Inferior parietal cortex (tissue), 1 donor: ENCODE results near the gene TSPAN14.

Experiments
- DNase-seq: peaks from one replicate; pipeline ENCODE4 v3.0.0-alpha.2; 2016; ENCODE audit errors: extremely low spot score

The TSPAN14 gene

DNA sequence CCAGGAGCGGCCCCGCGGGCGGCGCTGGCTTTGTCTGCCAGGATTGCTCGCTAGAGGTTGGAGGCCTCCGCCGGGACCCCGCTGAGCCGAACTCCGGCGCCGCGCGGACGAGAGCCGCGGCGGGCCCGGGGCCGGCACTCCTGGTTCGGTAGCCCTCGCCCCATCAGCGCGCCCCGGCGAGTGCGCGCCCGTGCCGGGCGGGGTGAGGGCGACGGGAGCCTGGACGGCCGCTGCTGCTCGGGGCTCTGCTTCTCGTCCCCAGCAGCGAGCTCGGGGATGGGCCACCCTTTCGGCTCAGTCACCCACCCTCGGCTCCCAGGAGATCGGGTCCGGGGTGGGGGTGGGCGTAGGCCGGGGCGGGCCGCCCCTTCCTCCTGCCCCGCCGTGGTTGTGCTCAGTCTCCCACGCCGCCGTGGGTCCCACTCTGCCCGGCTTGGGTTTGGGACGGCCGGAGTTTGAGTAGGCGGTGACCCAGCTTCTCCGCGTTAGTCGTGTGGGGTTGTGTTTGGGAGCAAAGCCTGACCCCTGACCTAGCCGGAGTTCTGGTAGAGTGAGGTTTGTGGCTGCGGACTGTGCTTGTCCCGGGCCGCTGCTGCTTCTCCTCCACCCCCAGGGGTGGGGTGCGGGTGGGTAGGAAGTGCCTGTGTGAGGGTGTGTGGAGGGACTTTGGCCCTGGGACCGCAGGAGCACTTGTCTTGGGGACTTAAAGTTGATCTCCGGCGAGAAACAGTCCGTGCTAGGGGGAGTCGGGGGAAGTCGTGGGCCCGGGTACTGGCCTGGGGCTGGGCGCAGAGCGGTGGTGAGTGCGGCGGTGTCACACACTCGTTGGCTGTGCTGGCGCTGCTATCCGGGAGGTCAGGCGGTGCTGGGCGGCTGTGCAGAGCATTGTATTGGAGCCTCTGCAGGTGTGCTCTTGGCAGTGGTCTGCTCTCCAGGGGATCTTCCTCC lies 677 bp downstream of the TSPAN14 start:
- DNase-seq: no peak

DNA sequence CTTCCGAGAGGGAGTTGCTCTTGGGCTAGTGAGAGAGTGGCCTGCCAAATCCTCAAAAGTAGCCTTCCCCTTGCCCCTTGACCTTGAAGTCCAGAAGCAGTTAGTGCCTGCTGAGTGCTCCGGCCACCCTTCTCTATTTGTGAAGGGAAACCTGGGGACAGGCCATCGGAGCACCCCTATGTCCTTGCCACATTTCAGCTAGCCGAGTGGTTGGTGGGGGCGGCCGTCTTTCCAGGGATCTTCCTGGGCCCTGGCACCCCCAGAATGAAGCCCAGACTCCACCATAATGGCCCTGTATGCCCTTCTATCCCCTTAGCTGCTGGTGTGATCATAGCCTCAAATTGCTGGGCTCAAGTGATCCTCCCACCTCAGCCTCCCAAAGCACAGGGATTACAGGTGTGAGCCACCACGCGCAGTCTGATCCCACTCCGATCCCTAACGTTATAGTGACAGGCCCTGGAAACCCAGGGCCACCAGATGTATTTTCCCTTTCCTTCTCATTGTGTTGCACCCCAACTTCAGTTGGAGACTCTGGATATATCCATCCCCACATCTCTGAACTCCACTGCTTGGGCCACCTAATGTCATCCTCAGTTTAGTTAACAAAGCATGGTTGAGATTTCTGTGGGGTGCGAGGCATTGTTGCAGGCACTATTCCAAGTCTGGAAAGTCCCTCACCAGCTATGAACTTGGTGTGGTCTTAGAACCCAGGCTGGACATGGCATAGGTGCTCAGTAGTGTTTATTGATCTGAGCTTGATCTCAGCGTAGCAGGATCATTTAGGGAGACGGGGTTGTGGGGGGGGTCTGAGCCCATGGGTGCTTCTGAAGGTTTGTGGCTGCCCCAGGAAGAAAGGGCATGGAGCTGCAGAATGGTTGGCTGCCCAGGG lies 1.6 kb downstream of the TSPAN14 start:
- DNase-seq: no peak

DNA sequence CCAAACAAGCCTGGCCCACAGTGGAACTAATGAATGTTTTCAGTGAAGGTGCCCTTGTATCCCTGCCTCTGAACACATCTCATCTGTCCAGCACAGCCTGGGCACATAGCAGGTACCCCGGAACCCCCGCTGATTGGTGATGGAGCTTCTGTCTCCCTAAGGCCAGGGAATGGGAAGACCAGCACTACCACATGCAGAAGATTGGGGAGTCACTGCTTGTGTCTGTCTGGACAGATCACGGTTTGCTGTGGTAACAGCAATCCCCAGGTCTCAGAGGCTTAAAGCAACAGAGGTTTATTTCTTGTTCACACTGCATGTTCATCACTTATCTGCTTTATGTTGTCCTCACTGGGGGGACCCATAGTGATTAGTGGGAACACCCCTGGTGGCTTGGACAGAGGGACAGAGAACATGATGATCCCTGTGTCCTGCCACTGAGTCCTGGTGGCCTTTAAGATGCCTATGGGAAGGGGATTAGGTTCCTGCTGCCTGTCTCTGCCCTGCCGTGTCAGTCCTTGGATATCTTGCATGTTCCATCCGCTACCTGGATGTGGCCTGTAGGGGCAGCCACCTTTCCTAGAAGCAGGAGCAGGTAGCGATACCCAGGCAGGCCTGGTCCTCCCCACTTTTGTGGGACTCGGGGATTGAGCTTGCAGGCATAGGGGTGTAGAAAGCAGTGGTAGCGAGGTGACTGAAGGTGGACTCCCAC lies 3.6 kb downstream of the TSPAN14 start:
- no peak for DNase-seq

DNA sequence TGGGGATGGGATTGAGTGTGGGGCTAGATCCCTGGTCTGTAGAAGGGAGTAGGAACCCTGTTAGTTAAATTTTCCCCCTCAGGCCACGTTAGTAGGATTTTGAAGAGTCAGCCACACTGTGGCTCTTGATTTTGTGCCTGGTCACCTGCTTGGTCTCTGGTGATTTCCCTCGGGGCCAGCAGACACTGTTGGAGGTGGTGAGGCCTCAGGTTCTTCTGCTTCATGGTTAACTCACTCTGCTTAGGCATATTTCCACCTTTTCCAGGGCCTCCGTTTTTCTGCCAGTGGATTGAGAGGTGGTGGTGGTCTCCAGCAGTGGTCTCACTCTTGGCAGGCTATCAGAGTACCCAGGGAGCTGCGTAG lies 4.1 kb downstream of the TSPAN14 start:
- DNase-seq: no peak

DNA sequence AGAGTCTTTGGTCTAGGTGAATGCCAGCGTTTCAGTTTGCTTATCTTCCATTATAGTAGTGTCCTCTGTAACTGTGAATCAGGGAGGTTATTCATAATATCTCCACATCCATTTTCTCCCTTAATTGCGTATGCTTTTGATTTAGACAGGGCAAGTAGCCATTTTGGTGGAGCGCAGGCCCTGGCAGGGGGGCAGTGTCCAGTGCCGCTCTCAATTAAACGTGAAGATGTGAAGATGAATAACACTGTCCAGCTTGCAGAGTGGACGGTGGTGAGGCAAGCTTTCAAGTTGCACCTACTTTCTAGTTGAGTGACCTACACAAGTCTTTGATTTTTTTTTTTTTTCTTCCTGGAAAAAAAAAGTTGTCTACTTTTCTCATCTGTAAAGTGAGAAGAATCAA lies 4.5 kb downstream of the TSPAN14 start:
- no peak for DNase-seq

DNA sequence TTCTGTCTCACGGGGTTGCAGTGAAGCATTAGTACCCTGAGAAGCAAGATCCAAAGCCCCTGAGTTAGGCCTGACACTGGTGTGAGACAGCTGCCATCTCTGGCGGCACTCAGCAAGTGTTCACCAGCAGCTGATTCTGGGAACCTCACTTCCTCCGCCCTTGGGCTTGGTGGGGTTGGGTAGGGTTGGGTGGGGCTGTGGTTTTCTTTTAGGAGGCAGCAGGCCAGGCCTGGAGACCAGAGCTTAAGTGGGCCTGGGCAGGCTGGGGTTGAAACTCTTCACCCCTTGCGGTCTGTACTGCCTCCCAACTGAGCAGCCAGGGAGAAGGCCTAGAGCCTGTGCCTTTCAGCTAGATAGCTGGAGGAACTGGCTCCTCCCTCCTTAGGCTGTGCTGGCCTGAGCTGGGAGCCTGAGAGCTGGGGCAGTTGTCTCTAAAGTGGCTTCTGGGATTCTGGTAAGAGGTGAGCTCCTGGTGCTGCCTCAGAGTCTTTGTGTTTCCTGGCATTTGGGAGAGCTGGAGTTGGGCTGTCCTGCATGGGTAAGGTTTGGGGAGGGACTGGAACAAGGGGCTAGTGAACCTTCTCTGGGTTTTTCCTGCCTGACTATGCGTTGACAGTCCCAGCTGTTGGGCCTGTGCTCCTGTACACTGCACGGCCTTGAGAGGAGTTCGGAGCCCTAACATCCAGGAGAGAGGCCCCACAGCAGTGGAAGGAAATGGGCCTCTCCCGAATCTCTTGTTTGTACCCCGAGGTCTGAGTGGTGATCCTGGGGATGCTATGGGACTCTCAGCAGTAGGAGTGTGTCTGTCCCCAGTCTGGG lies 5.1 kb downstream of the TSPAN14 start:
- DNase-seq: no peak

DNA sequence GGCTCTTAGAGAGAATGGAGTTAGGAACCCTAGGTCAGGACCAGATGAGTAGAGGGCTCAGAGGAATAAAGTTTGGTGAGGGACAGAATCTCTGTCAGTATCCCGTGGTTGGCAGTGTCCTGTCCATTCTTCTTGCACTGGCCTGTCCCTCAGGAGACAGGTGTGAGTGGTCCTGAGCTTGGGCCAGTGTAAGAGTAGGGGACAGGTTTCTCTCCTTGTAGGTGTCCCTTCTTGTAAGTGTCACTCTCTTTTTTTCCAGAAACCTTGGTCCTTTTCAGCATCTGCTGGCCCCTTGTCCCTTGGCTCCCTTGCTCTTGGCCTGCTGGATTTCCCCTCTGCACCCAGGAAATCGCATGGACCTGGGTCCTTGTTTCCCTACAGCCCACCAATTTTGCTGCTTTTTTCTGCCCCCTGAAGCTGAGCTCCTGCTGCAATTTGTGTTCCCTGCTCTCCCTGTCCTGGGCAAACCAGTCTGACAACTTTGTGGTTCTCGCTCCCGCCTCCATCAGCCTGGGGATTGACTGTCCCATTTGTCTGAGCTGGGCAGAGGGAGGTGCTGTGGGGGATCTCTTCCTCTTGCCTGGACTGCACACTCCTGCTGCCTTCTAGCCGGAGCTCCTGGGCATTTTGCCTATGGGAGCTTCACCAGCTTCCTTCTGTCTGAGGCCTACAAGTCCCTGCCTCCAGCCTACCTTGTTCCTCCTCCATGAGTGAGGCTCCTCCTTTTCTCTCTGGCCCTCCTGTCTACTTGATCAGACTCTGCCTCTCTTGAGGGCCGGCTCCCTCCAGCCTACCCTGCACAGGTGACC lies 6.5 kb downstream of the TSPAN14 start:
- DNase-seq: no peak

DNA sequence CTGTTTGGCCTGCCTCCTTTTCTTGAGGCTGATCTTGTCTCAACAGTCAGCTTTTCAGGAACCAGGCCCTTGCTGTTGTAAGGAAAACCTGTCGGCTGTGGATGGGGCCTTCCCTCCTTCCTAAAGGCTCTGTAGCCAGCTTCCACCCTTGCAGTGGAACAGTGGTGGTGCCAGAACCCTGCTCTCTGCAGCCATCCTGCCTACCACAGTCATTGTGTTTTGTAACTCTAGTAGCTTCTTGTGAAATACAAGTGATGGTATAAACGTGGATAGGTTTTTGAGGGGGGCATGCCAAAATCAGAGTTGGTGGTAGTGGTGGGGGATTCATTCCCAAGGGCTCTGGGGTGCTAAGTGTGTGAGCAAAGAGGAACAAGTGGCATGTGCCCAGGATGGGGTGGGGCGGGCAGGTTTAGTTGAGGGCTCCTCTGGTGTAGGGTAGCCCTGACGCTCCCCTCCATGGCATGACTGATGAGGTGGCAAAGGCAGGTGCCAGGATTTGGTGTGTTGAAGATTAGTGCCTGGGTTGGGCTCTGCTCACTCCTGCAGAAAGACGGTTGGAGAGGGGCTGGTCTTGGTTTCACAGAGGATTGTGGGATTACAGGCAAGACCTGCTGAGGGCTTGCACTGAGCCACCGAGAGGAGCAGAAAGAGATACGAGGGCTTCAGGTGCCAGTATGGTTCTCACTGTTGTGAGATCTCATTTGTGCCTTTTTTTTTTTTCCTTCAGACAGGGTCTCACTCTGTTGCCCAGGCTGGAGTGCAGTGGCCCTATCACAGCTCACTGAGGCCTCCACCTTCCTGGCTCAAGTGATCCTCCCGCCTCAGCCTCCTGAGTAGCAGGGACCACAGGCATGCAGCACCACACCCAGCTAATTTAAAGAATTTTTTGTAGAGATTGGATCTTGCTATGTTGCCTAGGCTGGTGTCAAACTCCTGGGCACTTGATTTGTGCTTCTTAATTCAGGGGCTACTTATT lies 7.4 kb downstream of the TSPAN14 start:
- no peak for DNase-seq

DNA sequence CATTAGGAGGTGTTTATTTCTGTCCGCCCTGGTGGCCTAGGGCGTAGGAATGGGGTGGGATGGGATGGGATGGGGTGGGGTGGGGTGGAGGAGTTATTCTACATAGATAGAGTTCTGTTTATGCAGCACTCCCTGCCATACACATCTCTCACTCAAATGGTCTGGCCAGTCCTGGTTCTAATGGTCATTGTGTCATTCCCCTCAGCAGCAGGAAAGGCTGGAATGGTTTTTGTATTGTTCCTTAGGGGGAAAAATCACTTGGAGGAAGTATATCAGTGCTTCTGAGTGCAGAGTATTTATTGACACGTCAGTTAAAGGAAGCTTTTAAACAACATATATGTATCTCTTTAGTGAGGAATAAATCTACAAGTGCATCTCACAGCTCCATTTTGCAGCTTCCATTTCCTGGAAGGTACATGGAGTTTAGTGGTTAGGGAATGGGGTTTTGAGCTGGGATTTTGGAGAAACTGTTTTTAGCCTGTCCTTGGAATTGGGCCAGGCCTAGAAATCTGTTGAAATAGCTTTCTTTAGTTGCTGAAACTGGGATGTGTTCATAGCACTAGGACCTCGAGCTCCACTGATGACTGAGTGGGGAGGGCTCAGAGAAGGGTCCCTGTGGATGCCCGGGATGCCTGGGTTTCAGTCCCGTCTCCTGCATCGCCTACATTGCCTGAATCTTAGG lies 8.3 kb downstream of the TSPAN14 start:
- DNase-seq: peak; percentile 71

DNA sequence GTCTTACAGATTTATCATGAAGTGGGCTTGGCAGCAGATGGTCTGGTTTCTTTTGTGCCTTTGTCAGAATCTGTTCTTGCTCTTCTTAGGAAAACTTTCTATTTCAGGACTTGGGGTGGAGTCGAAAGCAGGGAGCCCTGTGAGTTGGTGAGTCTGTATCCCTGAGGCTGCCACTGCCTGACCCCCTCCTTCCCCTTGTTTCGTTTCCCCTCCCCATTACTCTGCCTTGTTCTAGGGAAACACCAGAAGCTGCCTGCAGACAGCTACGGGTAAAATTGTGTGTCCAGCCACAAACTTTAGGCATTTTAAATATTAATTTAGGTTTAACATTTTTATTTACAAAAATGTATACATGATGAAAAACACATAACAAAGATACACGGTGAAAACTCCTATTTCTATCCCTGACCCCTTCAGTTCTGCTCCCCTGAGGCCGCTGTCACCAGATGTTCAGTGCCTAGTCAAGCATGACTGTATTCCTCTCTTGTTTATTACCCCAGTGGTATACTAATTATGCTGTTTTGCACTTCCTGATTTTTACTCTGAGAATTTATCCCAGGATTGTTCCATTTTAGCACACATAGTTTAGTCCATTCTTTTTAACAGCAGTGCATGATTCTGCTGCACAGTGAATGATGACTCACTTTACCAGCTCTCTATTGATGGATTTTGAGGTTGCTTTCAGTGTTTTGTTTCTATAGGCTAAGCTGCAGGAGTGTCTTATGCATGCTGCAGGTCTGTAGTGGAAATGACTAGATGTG lies 9.1 kb downstream of the TSPAN14 start:
- no peak for DNase-seq

DNA sequence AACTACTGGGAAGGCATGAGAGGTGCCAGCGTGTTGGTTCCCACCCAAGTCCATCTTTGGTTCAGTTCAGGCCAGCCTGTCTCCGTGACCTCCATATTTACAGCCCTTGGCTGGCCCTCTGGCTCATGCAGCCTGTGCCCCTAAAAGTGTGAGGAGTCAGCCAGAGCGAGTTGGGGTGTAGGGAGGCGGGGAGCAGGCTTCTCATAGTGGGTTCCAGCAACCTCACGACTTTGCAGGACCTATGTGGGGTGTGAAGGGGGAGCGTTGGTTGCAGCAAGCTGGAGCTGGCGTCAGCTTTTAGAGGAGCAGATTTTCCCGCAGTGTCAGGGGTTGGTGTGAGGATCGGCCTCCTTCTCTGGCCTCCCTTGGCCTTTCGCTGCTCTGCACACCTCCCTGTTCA lies 9.8 kb downstream of the TSPAN14 start:
- no peak for DNase-seq

DNA sequence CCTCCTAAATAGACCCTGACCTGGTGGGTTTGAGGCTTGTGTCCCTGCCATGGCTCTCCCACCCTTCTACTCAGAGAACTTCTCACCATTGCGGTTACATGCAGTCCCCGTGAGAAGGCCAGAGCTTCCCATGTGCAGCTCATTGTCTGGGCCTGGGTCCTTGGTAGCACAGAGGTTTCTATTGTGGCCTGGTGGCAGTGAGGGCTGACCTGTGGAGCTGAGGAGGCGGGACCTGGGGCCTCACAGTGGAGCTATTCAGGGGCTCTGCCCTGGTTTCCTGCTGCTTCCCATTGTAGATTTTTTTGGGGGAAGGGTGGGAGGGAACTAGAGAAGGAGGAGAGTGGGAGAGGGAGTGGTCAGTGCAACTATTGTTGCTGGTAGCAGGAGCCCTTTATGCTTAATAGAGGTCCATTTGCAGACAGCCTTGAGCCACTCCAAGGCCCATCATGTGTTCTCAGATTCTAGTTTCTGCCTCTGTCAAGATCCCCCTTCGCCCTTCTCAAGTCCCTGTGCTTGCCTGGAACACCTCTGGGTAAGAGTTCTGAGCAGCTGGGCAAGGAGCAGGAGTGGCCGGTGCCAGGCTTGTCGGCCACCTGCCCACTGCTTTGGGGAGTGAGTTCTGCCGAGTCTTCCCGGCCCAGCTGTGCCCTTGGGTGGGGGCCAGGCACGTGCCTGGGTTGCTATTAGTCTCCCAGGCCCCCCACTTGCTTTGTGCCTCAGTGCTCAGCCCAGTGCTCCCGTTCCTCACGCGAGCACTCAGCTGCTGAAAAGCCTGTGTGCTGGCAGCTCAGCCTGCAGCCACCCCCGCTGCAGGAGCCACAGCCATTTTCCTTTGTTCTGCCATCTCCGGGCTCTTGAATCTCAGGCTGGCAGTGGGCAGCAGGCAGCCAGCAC lies 10.7 kb downstream of the TSPAN14 start:
- DNase-seq: no peak

DNA sequence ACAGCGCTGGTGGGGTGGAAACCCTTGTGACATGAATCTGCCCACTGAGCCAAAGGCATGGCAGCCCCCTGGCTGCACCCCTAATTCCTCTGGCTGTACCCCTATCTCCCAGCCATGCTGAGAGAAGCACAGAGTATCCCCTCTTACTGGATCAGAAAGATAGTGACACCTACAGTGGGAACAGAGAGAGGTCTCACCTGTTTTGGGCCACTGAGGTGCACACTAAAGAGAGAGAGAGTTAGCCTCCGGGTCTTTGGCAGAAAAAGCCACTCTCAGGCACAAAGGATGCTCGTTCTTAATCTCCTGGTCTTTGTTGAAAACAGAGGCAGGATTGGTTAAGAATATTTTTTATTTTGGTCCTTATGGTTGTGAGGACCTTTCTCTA lies 11.3 kb downstream of the TSPAN14 start:
- DNase-seq: no peak

DNA sequence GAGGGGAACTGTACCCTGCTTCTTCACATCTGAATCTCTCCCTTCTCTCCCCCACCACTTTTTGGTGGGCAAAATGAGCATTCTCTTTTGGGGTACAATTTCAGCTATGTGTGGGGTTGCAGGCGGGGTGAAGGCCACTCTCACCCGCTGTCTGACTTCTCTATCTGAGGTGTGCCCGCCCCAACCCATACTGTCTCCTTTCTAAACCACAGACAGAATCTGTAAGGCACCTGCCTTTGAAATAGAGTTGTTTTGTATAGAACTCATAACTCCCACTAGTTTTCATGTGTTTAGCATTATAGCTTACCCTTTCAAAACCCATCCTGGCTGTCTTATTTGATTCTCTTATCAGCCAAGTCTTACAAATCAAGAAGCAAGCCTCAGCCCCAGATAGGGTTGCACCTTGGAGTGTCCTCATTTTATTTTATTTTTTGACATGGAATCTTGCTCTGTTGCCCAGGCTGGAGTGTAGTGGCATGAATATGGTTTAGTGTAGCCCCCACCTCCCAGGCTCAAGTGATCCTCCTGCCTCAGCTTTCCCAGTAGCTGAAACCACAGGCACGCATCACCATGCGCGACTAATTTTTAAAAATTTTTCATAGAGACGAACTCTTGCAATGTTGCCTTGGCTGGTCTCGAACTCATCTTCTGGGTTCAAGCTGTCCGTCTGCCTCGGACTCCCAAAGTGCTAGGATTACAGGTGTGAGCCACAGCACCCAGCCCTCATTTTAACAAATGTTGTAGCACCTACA lies 11.9 kb downstream of the TSPAN14 start:
- DNase-seq: no peak

DNA sequence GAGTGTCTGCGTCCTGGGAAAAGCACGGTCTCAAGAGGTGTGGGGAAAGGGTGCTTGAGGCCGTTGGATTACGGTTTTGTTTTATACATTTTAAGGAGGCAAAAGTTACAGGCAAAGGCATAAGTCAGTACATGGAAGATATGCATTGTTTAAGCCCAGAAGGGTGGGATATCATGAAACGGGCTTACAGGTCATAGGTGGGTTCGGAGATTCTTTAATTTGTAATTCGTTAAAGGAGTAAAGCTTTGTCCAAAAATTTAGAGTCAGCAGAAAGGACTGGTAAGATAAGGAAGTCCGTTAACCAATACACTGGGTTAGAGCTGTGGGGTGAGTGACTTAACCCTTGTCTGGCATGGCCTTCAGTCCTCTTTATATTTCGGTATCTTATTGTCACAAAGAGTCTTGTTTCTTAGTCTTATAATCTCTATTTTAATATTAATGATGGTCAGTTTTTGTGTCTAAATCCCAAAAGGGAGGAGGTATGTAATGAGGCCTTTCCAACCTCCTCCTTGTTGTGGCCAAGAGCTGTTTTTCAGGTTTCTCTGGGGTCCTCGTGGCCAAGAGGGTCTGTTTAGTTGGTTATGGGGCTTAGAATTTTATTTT lies 12.7 kb downstream of the TSPAN14 start:
- DNase-seq: no peak

DNA sequence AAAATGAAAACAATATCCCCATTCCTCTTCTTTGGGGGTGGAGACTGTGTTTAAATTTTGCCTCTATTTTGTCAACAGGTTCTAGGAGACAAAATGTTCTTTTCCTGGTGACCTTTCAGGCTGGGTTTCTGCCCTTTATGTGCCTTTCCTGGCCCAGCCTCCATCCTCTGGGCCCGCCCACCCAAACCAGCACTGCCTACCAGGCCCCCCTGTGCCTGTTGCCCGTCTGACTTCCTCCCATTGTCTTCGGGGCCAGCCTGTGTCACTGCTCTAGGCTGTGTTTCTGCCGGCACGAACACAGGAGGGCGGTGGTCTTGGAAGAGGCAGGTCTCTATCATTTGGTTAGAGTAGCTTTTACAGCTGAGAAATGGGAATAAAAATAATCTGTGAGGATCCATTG lies 13.9 kb downstream of the TSPAN14 start:
- DNase-seq: no peak
